ENCODE data around the gene NUMA1. TPM values are rescaled to one million over a fixed set of nuclear protein-coding genes. Genes with fewer than 3 reads are reported as not detected.

NUMA1 gene
- total and polyA plus RNA-seq, 9 donors, result 118 to 197 (median 166) TPM

DNA sequence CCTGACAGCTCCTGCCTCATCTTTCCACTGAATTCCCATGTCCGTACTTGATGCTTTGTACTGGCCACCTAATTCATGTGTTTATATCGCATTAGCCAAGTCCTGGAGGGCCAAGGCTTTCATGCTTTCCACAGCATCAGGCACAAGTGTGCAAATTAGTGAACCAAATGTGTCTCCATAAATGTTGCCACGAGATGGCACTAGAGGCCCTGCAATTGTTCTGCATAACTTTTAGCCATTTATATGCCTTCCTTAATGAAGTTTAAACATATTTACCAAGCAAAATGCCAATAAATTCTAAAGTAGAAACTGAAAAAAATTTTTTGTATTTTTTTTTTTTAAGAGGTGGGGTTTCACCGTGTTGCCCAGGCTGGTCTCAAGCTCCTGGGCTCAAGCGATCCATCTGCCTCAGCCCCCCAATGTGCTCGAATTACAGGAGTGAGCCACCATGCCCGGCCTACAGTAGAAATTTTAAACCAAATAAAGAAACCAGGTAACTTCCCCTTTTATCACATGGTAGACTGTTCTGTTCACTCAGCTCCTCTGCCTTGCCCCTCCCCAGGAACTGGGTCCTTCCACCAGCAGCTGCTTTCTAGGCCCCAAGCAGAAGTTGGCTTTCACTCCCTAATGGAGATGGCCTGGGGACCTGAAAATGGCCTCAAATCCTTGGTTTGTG is 102.5 kb downstream of the NUMA1 start:
- Histone ChIP-seq H3K27me3 (ENCODE audit: control insufficient read depth, insufficient read depth, low read length) (no peaks in the 10 kb centered on the region), H3K4me1 (ENCODE audit: control insufficient read depth, insufficient read depth, low read length) (peaks cover 2% of the 10 kb centered on the region), H3K9me3 (replicated peaks; ENCODE audit: control insufficient read depth, low read depth, low read length) (no peaks in the 10 kb centered on the region), H3K27ac (ENCODE audit: low read length) (no peak overlapping the region), H3K4me3 (ENCODE audit: low read length) (no peak overlapping the region), H3K36me3 (ENCODE audit: control insufficient read depth, insufficient read depth, low read length) (peaks cover 22% of the 10 kb centered on the region)
- WGBS (ENCODE audit: insufficient coverage), result 55% methylated on average over 5 of the region's 7 CpGs
- DNase-seq, result peak; percentile 67

DNA sequence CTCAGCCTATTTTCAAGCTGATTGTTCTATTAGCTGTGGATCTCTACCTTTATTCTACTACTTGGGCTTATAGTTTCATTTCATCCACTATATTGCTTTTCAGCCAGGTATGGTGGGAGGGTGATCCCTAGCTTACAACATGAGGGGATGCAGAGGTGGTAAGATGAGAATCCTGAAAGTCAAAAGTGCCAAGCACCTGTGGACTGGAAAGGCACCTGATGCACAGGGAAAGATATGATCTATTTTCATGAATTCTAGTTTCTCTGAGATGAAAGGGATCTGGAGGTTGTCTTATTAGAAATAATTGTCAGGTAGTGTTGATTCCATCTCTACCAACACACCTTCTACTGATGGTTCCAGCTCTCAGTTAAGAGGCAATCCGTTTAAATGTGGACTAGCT is 103.3 kb downstream of the NUMA1 start:
- WGBS (ENCODE audit: insufficient coverage), result 71% methylated on average over 1 of the region's 1 CpG
- H3K36me3 ChIP-seq (ENCODE audit: control insufficient read depth, insufficient read depth, low read length), result peaks cover 22% of the 10 kb centered on the region

DNA sequence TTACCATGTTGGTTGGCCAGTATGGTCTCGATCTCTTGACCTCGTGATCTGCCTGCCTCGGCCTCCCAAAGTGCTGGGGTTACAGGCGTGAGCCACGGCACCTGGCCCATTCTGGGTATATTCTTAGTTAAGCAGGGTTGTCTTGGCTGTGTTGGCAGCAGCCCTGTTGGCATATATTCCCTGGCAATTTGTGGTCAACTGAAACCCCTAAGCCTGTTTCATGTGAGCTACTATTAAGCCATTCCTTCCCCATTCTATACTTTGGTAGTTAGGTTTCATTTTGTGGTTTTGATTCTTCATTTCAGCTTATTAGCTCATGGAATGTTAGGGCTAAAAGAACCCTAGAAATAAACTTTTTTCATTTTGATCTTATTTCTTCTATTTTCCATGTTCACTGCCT is 103.8 kb downstream of the NUMA1 start:
- no peaks in the 10 kb centered on the region for H3K9me3 ChIP-seq (replicated peaks; ENCODE audit: control insufficient read depth, low read depth, low read length)
- H3K27ac ChIP-seq (ENCODE audit: low read length), result no peak overlapping the region
- 100% methylated on average over 1 of the region's 5 CpGs for WGBS (ENCODE audit: insufficient coverage)
- no peak overlapping the region for H3K4me3 ChIP-seq (ENCODE audit: low read length)
- peaks cover 22% of the 10 kb centered on the region for H3K36me3 ChIP-seq (ENCODE audit: control insufficient read depth, insufficient read depth, low read length)
- peaks cover 2% of the 10 kb centered on the region for H3K4me1 ChIP-seq (ENCODE audit: control insufficient read depth, insufficient read depth, low read length)
- DNase-seq, result no peak
- H3K27me3 ChIP-seq (ENCODE audit: control insufficient read depth, insufficient read depth, low read length), result no peaks in the 10 kb centered on the region

More for the DNA sequence above, 103.3 kb downstream of the NUMA1 start:
- Histone ChIP-seq H3K4me1 (ENCODE audit: control insufficient read depth, insufficient read depth, low read length) (peaks cover 2% of the 10 kb centered on the region), H3K9me3 (replicated peaks; ENCODE audit: control insufficient read depth, low read depth, low read length) (no peaks in the 10 kb centered on the region), H3K27me3 (ENCODE audit: control insufficient read depth, insufficient read depth, low read length) (no peaks in the 10 kb centered on the region), H3K4me3 (ENCODE audit: low read length) (no peak overlapping the region), H3K27ac (ENCODE audit: low read length) (no peak overlapping the region)
- DNase-seq, result no peak

DNA sequence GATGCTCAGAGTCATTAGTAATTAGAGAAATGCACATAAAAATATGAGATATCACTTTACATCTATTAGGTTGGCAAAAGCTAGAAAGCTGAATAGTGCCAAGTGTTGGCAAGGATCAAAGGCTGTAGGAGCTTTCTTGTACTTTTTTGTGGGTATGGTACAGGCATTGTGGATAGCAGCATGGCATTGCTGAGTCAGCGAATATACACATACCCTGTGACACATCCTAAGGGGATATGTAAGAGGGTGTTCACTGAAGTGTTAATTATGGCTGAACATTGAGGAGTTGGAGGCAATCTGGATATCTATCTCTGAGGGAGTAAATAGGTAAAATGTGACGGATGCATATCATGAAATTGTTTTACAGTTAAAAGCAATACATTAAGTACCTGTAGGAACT is 108.7 kb downstream of the NUMA1 start:
- WGBS (ENCODE audit: insufficient coverage), result no CpG with 5 or more reads among the region's 2 CpGs
- Histone ChIP-seq H3K27me3 (ENCODE audit: control insufficient read depth, insufficient read depth, low read length) (no peaks in the 10 kb centered on the region), H3K27ac (ENCODE audit: low read length) (no peak overlapping the region), H3K4me3 (ENCODE audit: low read length) (no peak overlapping the region), H3K4me1 (ENCODE audit: control insufficient read depth, insufficient read depth, low read length) (no peaks in the 10 kb centered on the region), H3K9me3 (replicated peaks; ENCODE audit: control insufficient read depth, low read depth, low read length) (no peaks in the 10 kb centered on the region), H3K36me3 (ENCODE audit: control insufficient read depth, insufficient read depth, low read length) (peaks cover 23% of the 10 kb centered on the region)
- DNase-seq, result no peak

DNA sequence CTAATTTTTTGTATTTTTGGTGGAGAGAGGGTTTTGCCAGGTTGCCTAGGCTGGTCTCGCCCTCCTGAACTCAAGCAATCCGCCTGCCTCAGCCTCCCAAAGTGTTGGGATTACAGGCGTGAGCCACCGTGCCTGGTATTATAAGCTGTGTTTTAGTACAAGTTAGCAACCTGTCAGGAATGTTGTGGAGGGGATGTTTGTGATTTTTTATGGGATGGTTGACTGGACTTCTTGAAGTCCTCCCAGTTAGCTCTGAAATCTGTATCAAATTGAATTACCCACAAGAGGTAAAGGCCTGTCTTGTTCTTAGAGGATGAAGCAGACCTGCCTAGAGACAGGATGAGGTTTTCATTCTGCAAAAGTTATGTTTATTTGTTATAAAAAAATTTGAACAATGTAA is 115.7 kb downstream of the NUMA1 start:
- H3K36me3 ChIP-seq (ENCODE audit: control insufficient read depth, insufficient read depth, low read length), result peaks cover 38% of the 10 kb centered on the region
- no peaks in the 10 kb centered on the region for H3K4me1 ChIP-seq (ENCODE audit: control insufficient read depth, insufficient read depth, low read length)
- WGBS (ENCODE audit: insufficient coverage), result no CpG with 5 or more reads among the region's 4 CpGs
- no peak overlapping the region for H3K27ac ChIP-seq (ENCODE audit: low read length)
- H3K9me3 ChIP-seq (replicated peaks; ENCODE audit: control insufficient read depth, low read depth, low read length), result no peaks in the 10 kb centered on the region
- DNase-seq, result no peak
- no peak overlapping the region for H3K4me3 ChIP-seq (ENCODE audit: low read length)
- H3K27me3 ChIP-seq (ENCODE audit: control insufficient read depth, insufficient read depth, low read length), result no peaks in the 10 kb centered on the region

DNA sequence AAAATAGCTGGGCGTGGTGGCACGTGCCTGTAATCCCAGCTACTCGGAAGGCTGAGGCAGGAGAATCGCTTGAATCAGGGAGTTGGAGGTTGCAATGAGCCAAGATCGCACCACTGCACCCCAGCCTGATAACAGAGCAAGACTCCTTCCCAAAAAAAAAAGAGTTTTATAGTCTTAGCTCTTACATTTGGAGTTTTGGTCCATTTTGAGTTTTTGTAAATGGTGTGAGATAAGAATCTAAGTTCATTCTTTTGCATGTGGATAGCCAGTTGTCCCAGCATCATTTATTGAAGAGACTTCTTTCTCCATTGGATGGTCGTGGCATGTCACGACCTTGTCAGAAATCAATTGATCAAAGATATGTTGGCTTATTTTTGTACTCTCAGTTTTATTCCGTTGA is 116.9 kb downstream of the NUMA1 start:
- H3K36me3 ChIP-seq (ENCODE audit: control insufficient read depth, insufficient read depth, low read length), result peaks cover 36% of the 10 kb centered on the region
- WGBS (ENCODE audit: insufficient coverage), result 89% methylated on average over 3 of the region's 8 CpGs
- H3K27me3 ChIP-seq (ENCODE audit: control insufficient read depth, insufficient read depth, low read length), result no peaks in the 10 kb centered on the region
- DNase-seq, result no peak
- H3K27ac ChIP-seq (ENCODE audit: low read length), result no peak overlapping the region
- no peak overlapping the region for H3K4me3 ChIP-seq (ENCODE audit: low read length)
- H3K4me1 ChIP-seq (ENCODE audit: control insufficient read depth, insufficient read depth, low read length), result no peaks in the 10 kb centered on the region
- H3K9me3 ChIP-seq (replicated peaks; ENCODE audit: control insufficient read depth, low read depth, low read length), result no peaks in the 10 kb centered on the region

DNA sequence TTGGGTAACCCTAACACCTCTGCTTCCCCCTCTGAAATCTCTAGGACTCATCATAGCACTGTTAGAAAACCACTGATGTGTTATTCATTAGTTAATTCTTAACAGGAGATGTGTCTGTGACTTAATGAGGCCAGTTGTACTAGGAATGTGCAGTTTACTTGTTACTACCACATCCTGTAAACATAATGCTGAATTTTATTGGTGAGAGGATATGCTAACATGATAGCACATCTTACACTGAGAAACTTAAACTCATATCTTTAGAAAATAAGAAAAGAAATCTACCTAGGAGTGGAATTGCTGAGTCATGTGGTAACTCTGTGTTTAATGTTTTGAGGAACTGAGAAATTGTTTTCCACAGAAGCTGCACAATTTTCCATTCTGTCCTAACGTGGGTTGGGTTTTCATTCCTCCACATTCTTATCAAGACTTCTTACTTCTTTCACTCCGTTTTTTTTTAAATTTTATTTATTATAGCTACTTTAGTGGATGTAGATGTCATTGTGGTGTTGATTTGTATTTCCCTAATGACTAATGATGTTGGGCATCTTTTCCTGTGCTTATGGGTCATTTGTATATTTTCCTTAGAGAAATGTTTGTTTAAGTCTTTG is 117.8 kb downstream of the NUMA1 start:
- H3K4me3 ChIP-seq (ENCODE audit: low read length), result no peak overlapping the region
- H3K27me3 ChIP-seq (ENCODE audit: control insufficient read depth, insufficient read depth, low read length), result no peaks in the 10 kb centered on the region
- WGBS (ENCODE audit: insufficient coverage), result no CpG with 5 or more reads among the region's 2 CpGs
- H3K36me3 ChIP-seq (ENCODE audit: control insufficient read depth, insufficient read depth, low read length), result peaks cover 33% of the 10 kb centered on the region
- DNase-seq, result peak; percentile 62
- H3K27ac ChIP-seq (ENCODE audit: low read length), result no peak overlapping the region
- H3K4me1 ChIP-seq (ENCODE audit: control insufficient read depth, insufficient read depth, low read length), result no peaks in the 10 kb centered on the region
- no peaks in the 10 kb centered on the region for H3K9me3 ChIP-seq (replicated peaks; ENCODE audit: control insufficient read depth, low read depth, low read length)

DNA sequence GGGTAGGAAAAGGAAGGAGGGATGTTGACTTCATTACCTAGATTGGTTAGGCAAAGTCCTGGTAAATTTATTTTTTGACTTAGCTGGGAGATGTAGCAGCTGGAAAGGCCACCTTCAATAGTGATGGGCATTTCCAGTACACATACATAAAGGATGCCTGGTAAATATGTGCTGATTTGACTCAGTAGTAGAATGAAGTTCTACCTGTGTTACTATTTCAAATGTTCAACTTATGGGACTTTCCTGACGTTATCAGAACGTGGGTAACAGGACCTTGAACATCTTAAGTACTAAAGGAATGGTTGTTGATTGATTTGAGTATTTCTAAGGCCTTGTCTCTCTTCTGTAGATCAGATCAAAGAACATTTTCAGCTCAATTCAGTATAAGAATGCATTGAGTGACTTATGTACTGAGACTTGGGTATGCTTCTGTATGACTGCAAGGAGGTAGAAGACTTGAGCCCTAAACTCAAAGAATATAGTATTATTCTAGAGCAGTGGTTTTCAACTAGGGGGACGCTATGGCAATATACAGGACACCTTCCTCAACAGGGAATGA is 124.4 kb downstream of the NUMA1 start:
- H3K4me3 ChIP-seq (ENCODE audit: low read length), result no peak overlapping the region
- H3K27me3 ChIP-seq (ENCODE audit: control insufficient read depth, insufficient read depth, low read length), result no peaks in the 10 kb centered on the region
- no CpG with 5 or more reads among the region's 3 CpGs for WGBS (ENCODE audit: insufficient coverage)
- DNase-seq, result no peak
- H3K36me3 ChIP-seq (ENCODE audit: control insufficient read depth, insufficient read depth, low read length), result peaks cover 13% of the 10 kb centered on the region
- H3K9me3 ChIP-seq (replicated peaks; ENCODE audit: control insufficient read depth, low read depth, low read length), result no peaks in the 10 kb centered on the region
- H3K27ac ChIP-seq (ENCODE audit: low read length), result no peak overlapping the region
- no peaks in the 10 kb centered on the region for H3K4me1 ChIP-seq (ENCODE audit: control insufficient read depth, insufficient read depth, low read length)

Other genes with a start within 250 kb of the NUMA1 start
- not detected for gene DEFB108B, start 247.3 kb downstream of the NUMA1 start, total RNA-seq
- not detected for gene DEFB108B, start 247.3 kb downstream of the NUMA1 start, polyA plus RNA-seq (ENCODE audit: insufficient read depth in 1 of 8, insufficient read length in 8 of 8, low replicate concordance in 1 of 8)
- not detected for gene DEFB131B, start 202.1 kb downstream of the NUMA1 start, total RNA-seq
- gene DEFB131B, start 202.1 kb downstream of the NUMA1 start, polyA plus RNA-seq (ENCODE audit: insufficient read depth in 1 of 8, insufficient read length in 8 of 8, low replicate concordance in 1 of 8), result not detected
- 5.3 TPM for gene XNDC1N, start 151.9 kb downstream of the NUMA1 start, total RNA-seq
- gene XNDC1N, start 151.9 kb downstream of the NUMA1 start, polyA plus RNA-seq (ENCODE audit: insufficient read depth in 1 of 8, insufficient read length in 8 of 8, low replicate concordance in 1 of 8), result 1 to 10 TPM; 1.9 to 3.7 (median 2.9) TPM
- 24.8 TPM for gene RNF121, start 151.5 kb downstream of the NUMA1 start, total RNA-seq
- gene RNF121, start 151.5 kb downstream of the NUMA1 start, polyA plus RNA-seq (ENCODE audit: insufficient read depth in 1 of 8, insufficient read length in 8 of 8, low replicate concordance in 1 of 8), result 10 to 100 TPM; 24.1 to 35.7 (median 32.5) TPM
- 2.5 TPM for gene IL18BP, start 81.6 kb downstream of the NUMA1 start, total RNA-seq
- 10 to 100 TPM in 1 of 8 donors, 1 to 10 TPM in 7; 4.7 to 11.0 (median 6.8) TPM for gene IL18BP, start 81.6 kb downstream of the NUMA1 start, polyA plus RNA-seq (ENCODE audit: insufficient read depth in 1 of 8, insufficient read length in 8 of 8, low replicate concordance in 1 of 8)
- 3.4 TPM for gene LRRC51, start 308 bp upstream of the NUMA1 start, total RNA-seq
- 1 to 10 TPM; 5.8 to 9.5 (median 7.7) TPM for gene LRRC51, start 308 bp upstream of the NUMA1 start, polyA plus RNA-seq (ENCODE audit: insufficient read depth in 1 of 8, insufficient read length in 8 of 8, low replicate concordance in 1 of 8)
- 53.4 TPM for gene LAMTOR1, start 22.8 kb upstream of the NUMA1 start, total RNA-seq
- 10 to 100 TPM; 84.6 to 99.1 (median 92.7) TPM for gene LAMTOR1, start 22.8 kb upstream of the NUMA1 start, polyA plus RNA-seq (ENCODE audit: insufficient read depth in 1 of 8, insufficient read length in 8 of 8, low replicate concordance in 1 of 8)
- not detected for gene TOMT, start 25.4 kb upstream of the NUMA1 start, total RNA-seq
- gene TOMT, start 25.4 kb upstream of the NUMA1 start, polyA plus RNA-seq (ENCODE audit: insufficient read depth in 1 of 8, insufficient read length in 8 of 8, low replicate concordance in 1 of 8), result not detected
- gene ANAPC15, start 32.2 kb upstream of the NUMA1 start, total RNA-seq, result 29.8 TPM
- 10 to 100 TPM; 30.7 to 38.7 (median 35.5) TPM for gene ANAPC15, start 32.2 kb upstream of the NUMA1 start, polyA plus RNA-seq (ENCODE audit: insufficient read depth in 1 of 8, insufficient read length in 8 of 8, low replicate concordance in 1 of 8)
- gene FOLR3, start 55.2 kb upstream of the NUMA1 start, total RNA-seq, result not detected
- under 1 TPM in 1 of 8 donors, not detected in 7; 0.18 TPM for gene FOLR3, start 55.2 kb upstream of the NUMA1 start, polyA plus RNA-seq (ENCODE audit: insufficient read depth in 1 of 8, insufficient read length in 8 of 8, low replicate concordance in 1 of 8)
- gene FOLR1, start 111.6 kb upstream of the NUMA1 start, total RNA-seq, result 3.6 TPM
- gene FOLR1, start 111.6 kb upstream of the NUMA1 start, polyA plus RNA-seq (ENCODE audit: insufficient read depth in 1 of 8, insufficient read length in 8 of 8, low replicate concordance in 1 of 8), result 1 to 10 TPM; 2.8 to 8.6 (median 5.0) TPM
- gene FOLR2, start 136.3 kb upstream of the NUMA1 start, total RNA-seq, result 23.5 TPM
- 10 to 100 TPM; 18.2 to 31.4 (median 27.0) TPM for gene FOLR2, start 136.3 kb upstream of the NUMA1 start, polyA plus RNA-seq (ENCODE audit: insufficient read depth in 1 of 8, insufficient read length in 8 of 8, low replicate concordance in 1 of 8)
- 87.7 TPM for gene INPPL1, start 144.2 kb upstream of the NUMA1 start, total RNA-seq
- gene INPPL1, start 144.2 kb upstream of the NUMA1 start, polyA plus RNA-seq (ENCODE audit: insufficient read depth in 1 of 8, insufficient read length in 8 of 8, low replicate concordance in 1 of 8), result 100 to 1,000 TPM; 134 to 211 (median 165) TPM
- gene PHOX2A, start 163.6 kb upstream of the NUMA1 start, total RNA-seq, result not detected
- gene PHOX2A, start 163.6 kb upstream of the NUMA1 start, polyA plus RNA-seq (ENCODE audit: insufficient read depth in 1 of 8, insufficient read length in 8 of 8, low replicate concordance in 1 of 8), result under 1 TPM in 1 of 8 donors, not detected in 7; 0.21 TPM

Data from muscle of leg (tissue), 11 donors.